RWPE1 (cell line): Measurements from ENCODE around the gene OR52K2.

Experiments
- CTCF ChIA-PET: fragments of 350-600 bp; sonication (Branson Sonifier 250); formaldehyde crosslinking; extraction: SDS; loops from one replicate; lab custom pipeline; 2021; lab: Yijun Ruan, JAX
- POLR2A ChIA-PET: fragments of 400-600 bp; formaldehyde crosslinking; extraction: SDS; loops from one replicate; lab custom pipeline; 2020; ENCODE audit warnings: antibody characterized with exemption; ENCODE audit not compliant: low non-redundant PET; lab: Yijun Ruan, JAX
- DNase-seq: peaks from one replicate; pipeline ENCODE4 v3.0.0; 2012; ENCODE audit warnings: low spot score
- H3K27ac ChIP-seq: fragments of 450-650 bp; 2 replicates; pipeline ENCODE4 v1.5.1; 2017
- CTCF ChIP-seq: fragments of 450-650 bp; conservative IDR thresholded peaks from 2 replicates; pipeline ENCODE4 v1.5.1; 2017; ENCODE audit warnings: low read depth, mild to moderate bottlenecking

The OR52K2 gene

GRCh38 chr11:4436411-4436810, 12.7 kb upstream of the OR52K2 start:
- no peak for DNase-seq
- ChIA-PET CTCF (no interaction called here), POLR2A (no interaction called here)
- H3K27ac ChIP-seq: no peak overlapping the region
- TF ChIP-seq CTCF: no peak

- no peak for DNase-seq
- CTCF ChIA-PET: no interaction called here
- TF ChIP-seq CTCF: no peak
- POLR2A ChIA-PET: no interaction called here
- H3K27ac ChIP-seq: no peak overlapping the region
These were observed 7.6 kb upstream of the OR52K2 start for GRCh38 chr11:4441515-4441914.

GRCh38 chr11:4443232-4443891, 5.7 kb upstream of the OR52K2 start:
- POLR2A ChIA-PET: no interaction called here

GRCh38 chr11:4453118-4453517, 4.0 kb downstream of the OR52K2 start:
- no peak for TF ChIP-seq CTCF
- DNase-seq: no peak
- ChIA-PET POLR2A (no interaction called here), CTCF (interaction anchor here (0.7 kb wide), 1 partner anchor 276 kb away, joined by 4 read pairs; no protein-coding TSS in a partner anchor)
- no peak overlapping the region for H3K27ac ChIP-seq

More at GRCh38 chr11:4443232-4443891, 5.7 kb upstream of the OR52K2 start:
- no peak overlapping the region for H3K27ac ChIP-seq
- CTCF ChIA-PET: no interaction called here
- no peak for TF ChIP-seq CTCF
- DNase-seq: no peak

GRCh38 chr11:4454021-4454420, 4.9 kb downstream of the OR52K2 start:
- TF ChIP-seq CTCF: no peak

GRCh38 chr11:4455419-4455818, 6.3 kb downstream of the OR52K2 start:
- ChIA-PET CTCF (no interaction called here), POLR2A (no interaction called here)
- DNase-seq: no peak
- H3K27ac ChIP-seq: no peak overlapping the region
- no peak for TF ChIP-seq CTCF

More at GRCh38 chr11:4454021-4454420, 4.9 kb downstream of the OR52K2 start:
- CTCF ChIA-PET: interaction anchor here (0.7 kb wide), 1 partner anchor 276 kb away, joined by 4 read pairs; no protein-coding TSS in a partner anchor
- POLR2A ChIA-PET: no interaction called here
- DNase-seq: no peak
- no peak overlapping the region for H3K27ac ChIP-seq
